HS-27A (cell line): ENCODE measurements around the gene LMBR1.
"Not testable (repeated sequence)": the region's sequence is repeated elsewhere in the genome, so short reads cannot be mapped to it uniquely, and the experiment has no call there.

Experiments used
- DNase-seq: peaks from one replicate; pipeline ENCODE4 v3.0.0-alpha.2; 2012; ENCODE audit warnings: low read depth, missing footprints

Gene LMBR1

DNA sequence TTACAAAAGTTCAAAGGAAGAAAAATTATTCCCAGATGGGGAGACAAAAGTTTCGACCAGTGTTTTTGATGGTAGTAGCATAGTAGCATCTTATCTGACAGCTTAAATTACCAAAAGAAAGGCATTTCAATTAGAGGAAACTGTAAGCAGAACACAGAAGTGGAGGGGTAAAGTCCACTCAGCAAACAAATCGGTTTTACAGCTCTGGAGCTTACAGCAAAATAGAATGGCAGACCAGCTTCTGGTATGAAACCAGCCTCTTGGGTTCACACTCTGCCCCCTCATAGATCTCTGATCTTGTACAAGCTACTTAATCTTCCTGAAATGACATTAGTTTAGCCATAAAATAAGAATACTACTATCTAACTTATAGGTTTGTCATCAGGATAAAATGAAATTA is 133.8 kb downstream of the LMBR1 start:
- DNase-seq, result no peak

DNA sequence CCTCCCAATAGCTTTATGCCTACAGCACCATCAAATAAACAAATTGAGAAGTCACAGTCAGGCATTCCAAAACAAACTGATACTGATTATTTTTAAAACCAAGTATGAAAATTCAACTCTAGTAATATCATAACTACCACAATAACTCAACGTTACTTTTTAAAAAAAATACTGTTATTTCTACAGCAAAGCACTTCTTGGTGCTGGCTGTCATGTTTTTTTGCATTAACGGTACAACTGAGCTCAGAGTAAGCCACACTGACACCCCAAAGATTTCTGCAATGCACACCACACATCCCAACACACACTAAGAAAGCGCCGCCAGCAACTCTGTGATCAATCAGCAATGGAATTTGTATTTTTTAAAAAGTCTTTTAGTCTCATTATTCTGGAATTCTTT is 138.8 kb downstream of the LMBR1 start:
- no peak for DNase-seq

DNA sequence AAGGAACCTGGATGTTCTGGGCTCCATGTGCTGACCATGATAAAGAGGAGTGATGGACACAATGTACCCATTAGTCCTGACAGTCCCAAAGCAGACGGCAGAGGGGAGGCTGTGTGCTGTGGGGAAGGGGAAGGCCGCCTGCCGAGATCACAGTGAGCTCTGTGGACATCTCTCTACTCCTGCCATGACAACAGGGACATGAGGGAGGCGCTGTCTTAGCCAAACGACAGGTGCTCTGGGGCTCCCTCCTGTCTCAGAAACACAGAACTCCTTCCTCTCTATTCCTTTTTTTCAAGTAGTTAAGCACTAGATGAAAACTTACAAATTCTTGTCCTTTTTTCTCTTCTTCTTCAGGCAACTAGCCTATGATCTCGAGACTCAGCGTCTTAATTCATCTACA is 139.4 kb downstream of the LMBR1 start:
- no peak for DNase-seq

DNA sequence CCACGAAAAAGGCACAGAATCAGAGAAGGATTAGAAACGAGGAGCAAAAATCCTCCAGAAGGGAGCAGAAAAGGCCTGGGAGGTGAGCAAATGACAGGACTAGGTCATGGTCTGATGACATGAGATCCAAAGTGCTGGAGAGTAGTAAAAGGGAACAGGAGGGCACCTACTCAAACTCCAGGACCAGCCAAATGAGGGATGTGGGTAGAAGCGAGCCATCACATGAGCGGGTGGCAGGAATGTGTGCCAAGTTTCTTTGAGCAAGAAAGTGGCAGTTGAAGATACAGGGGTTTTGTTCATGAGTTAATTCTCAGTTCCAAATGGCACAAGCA is 139.8 kb downstream of the LMBR1 start:
- no peak for DNase-seq

DNA sequence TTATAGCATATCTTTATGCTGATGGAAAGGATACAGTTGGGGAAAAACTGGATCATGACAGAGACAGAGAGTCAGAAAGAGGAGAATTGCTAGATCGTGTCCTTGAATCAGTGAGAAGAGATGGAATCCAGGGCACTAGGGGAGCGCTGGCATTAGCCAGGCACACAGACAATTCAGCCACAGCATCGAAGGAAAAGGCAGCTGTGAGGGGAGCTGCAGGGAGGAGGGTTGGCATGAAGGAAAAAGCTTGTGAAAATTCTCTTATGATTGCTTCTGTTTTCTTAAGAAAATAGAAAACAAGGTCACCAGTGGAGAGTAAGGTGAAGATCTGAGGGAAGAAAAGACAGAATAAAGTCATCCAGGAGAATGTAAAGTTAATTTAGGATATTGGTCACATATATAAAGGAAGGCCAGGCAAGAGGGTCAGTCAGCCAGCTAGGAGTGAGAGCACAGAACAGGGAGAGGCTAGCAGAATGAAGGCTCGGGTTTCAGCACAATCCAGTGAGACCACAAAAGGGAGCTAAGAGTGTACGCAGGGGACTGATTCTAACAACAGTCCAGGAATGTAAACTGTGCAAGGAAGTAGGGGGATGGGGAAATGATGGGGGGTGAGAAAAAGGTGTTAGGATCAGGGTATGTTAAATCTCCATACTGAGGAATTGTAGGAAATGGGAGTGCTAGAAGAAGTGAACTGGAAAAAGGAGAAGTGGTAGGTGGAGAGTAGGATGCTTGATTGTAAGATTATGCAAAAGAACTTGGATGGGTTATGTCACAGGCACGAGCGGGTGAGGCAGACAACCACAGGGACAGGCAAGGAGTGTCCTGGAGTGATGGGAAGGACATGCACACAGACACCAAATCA is 140.4 kb downstream of the LMBR1 start:
- DNase-seq, result no peak

DNA sequence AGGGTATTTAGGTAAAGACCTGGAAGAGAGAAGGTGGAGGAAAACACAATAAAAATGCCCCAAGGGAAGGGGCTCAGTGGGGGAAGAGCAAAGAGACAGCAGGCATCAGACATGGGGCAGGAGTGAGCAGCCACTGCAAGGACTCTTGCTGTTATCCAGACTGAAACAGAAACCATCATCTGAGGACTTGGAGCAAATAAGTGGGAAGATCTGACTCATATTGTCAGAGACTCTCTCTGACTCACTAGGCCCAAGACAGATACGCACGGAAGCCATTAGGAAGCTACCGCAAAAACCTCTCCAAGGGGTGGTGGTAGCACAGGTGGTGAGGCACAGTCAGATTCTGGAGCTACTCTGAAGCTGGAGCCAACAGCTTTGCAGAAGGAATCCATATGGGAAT is 141.7 kb downstream of the LMBR1 start:
- DNase-seq, result no peak

DNA sequence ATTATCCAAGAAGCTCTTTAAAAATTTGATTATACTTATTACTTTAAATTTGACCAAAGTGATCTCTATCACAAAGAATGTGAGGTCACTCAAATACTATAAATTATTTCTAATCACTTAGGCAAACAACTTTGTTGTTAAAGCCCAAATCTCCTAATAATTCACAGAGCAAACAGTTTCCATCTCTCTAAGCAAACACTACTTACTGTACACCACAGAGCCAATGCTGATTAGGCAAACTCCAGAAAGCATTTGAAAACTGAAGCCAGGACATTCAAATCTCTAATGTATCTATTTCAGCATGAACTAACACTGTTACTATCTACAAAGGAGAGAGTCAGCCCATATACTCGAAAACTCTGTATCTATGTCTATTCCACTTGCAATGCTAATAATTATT is 145.3 kb downstream of the LMBR1 start:
- DNase-seq, result no peak

DNA sequence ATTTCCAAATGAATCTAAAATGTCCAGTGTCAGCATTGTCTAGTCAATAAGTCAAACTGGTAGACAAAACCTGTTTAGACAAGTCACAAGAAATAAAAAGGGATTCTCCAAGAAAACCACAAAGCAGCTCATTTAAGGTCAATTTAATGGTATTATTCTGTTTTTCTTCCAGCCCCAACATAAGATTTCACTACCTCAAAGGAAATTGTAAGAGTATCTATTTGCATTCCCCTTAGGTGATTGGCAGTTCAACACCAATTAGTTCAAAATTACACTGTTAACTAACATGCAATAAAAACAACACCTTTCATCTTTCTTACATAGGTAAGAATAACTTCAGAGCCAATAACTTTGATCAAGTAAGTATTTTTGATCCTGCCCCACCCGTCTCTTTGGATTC is 146.1 kb downstream of the LMBR1 start:
- no peak for DNase-seq

DNA sequence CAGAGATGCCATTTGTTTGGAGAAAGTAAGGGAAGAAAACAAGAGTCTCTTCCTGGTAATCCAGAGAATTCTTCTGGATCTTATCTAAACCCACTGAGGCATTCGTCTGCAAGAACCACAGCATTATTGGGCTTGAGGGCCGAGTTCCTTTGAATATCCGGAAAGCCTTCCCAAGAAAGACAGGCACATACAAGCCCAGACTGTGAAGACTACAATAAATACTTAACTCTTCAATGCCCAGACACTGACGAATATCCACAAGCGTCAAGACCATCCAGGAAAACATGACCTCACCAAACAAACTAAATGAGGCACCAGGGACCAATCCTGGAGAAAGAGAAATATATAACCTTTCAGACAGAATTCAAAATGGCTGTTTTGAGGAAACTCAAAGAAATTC is 153.4 kb downstream of the LMBR1 start:
- no peak for DNase-seq

DNA sequence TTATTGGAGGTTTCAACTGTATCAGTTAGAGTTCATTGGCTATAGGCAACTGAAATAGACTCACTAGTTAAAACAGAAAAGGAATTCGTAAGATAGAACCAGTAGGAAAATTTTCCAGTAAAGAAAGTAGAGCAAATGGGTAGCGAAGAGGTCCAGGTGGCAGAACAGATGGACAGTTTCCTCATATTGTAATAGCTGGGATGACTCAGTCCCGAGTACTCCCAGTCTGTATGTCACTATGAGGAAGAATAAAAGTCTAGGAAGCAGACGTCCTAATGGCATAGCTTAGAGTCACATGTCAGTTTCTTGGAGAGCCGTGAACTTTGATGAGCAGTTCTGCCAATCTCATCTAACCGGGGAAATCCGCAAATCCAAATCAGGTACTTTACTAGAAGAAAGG is 157.1 kb downstream of the LMBR1 start:
- no peak for DNase-seq

DNA sequence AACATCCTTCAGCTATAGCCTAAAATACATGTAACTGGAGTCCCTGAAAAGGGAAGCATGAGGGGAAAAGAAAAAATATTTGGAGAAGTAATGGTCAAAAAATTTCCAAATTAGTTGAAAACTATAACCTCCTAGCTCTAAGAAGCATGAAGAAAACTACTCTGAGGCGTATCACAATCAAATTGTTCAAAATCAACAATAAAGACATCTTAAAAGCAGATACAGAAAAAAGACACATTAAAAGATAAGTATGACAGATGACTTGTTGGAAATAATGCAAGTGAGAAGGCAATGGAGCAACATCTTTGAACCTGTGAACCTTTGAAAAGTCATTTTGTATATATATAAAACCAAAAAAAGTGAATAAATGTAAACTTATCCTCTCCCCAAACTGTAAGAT is 159.3 kb downstream of the LMBR1 start:
- DNase-seq, result no peak

DNA sequence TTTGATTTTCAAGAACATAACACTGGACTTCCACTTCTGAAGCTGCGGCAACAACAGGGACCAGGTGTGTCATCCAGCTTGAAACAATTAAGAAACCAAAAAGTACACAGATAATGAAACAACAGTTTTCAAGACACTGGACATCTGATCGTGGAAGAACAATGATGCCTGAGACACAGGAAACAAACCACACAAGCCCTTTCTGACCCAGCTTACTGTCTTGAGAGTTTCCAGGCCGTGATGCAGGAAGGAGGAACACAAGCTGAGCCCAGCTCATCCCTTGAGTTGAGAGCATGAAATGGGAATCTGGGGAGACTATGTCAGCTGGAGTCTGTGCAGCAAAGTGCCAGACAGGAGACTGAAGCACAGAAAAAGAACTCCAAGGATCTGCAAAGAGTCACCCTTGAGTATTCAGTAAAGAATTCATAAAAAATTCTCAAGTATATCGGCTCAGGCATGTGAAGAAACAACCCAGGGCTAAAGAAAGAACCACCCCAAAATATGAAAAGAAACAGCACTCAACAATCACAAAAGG is 160.8 kb downstream of the LMBR1 start:
- DNase-seq, result no peak

DNA sequence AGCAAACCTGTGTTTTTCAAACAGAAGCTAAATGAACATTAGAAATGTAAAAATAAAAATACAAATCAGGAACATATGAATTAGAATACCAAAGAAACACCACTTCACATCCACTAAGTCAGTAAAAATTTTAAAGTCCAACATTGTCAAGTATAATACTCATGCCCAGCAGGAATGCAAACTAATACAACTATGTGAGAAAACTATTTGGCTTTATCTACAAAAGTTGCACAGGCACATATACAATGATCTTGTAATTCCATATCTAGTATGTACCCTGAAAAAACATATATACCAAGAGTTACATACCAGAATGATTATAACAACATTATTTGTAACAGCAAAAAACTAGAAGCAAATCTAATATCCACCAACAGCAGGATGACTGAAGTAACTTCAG is 161.3 kb downstream of the LMBR1 start:
- no peak for DNase-seq

DNA sequence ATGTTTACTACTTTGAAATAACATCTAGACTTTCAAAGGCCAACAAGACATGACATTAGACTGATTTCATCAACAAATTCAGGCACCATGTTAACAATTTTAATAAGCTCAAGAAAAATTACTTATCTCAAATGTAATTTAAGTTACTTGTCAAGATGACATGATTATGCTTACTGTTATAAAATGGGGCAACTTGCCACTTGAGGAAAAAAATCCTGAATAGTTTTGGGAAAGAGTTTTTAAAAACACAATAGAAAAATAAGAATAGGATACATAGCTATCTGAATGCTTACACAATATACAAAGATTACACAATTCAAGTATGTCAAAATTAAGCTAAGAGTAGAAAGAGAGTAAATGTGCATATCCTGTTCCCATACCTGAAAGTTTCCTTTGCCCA is 167.0 kb downstream of the LMBR1 start:
- no peak for DNase-seq

DNA sequence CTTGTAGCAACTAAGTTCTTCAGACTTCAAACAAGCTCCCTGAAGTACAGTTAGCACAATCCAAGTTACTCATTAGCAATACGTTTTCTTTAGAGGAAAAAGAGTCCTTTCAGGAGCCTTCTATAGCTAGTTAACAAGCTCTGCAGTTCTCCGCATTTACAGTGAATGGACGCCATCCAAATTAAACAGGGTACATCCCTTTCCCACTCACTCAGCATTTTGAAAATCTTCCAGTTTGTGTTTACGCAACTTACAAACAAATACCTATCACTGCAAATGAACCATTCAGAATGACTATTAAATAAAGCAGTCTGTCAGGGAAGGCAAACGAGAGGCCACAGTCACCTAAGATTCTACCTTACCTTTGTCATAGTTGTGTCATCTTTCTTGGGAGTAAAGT is 167.9 kb downstream of the LMBR1 start:
- DNase-seq, result no peak

DNA sequence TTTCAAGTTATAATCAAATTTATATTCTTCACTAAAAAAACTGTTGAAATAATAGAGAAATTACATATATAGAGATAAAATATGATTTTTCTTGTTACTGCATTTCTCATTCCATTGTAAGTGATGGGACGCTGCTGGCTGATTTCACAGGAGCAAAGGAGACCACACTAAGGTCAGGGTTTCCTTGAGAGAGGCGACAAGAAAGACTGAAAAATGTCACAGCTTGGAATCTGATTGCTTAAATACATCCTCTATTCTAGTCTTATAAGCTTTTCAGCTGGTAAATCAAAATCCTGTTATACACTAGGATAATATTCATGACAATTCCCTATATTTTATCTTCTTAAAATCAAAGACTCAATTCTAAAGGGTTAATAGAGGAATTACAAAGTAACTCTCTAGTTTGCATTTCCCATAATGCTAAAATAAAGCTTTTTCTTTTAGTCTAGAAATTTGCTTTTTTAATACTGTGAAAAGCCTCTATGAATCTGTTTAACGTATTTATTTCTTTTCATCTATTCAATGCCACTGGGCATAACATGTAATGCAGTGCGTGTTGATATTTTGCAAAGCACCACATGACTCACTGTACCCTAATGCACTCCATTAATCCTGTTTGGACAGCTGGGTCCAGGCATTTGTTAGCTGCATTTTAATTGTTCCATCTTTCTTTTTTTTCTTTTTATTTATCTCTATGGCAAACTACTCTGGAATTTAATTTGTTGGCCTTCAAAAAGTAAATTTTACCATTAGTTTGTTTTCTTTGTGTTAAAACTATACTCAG is 170.7 kb downstream of the LMBR1 start:
- no peak for DNase-seq

DNA sequence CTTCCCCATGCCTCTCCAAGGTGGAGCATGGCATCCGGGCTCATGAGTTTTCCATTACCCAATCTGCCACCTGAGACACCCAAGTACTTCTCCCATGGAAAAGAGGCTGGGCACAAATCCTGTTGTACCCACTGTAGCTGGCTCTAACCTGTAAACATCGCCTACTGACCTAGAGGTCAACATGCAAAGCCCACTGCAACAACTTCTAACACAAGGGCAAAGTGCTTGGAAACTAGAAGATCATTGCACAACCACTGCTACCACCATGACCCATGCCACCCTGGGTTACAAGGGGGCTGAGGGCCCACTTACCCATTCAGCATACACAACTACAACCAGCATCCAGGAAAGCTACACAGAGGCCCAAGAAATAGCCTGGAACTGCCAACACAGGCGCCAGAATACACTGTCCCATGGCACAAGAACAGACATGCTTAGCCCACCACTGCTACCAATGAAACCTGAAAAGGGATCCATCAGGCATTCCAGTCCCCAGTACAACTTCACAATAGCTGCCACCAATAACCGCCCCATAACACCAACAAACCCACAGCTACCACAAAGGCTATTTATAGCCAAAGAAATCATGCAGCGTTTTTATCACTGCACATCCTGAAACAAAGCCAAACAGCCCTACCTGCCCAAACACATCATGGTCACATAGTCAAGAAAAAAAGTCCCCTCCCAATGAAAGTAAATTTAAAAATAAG is 189.1 kb downstream of the LMBR1 start:
- no peak for DNase-seq

DNA sequence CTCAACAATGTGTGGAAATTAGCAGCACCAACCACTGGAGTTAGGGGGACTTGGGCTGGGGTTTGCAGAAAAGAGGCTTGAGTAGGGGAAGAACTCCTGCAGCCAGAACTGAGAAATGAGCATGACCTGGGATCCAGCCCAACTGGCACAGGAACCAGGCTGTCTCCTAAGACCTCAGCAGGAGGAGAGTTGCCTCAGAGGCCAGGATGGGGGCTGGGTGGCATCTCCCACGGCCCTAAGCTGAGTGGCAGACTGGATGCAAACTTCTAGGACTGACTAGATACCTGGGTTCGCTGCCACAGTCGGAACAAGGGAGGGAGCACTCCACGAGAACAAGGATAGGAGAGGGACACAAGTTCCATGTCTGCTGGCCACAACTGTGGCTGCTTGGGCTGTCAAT is 189.8 kb downstream of the LMBR1 start:
- DNase-seq, result no peak

DNA sequence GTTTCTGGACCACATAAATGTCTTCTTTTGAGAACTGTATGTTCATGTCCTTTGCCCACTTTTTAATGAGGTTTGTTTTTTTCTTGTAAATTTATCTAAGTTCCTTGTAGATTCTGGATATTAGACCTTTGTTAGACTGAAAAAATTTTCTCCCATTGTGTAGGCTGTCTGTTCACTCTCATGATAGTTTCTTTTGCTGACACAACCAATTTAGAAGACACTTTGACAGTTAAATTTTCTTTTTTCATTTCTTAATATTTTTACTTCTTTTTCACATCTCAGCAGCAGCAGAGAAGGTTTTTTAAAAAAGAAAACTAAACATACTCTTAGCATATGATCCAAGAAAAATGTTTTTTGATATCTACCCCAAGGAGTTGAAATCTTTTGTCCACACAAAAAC is 190.6 kb downstream of the LMBR1 start:
- no peak for DNase-seq

DNA sequence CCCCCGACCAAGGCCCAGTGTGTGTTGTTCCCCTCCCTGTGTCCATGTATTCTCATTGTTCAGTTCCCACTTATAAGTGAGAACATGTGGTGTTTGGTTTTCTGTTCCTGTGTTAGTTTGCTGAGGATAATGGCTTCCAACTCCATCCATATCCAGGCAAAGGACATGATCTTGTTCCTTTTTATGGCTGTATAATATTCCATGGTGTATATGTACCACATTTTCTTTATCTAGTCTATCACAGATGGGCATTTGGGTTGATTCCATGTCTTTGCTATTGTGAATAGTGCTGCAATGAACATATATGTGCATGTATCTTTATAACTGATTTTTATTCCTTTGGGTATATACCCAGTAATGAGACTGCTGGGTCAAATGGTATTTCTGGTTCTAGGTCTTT is 191.2 kb downstream of the LMBR1 start:
- not testable (repeated sequence) for DNase-seq

DNA sequence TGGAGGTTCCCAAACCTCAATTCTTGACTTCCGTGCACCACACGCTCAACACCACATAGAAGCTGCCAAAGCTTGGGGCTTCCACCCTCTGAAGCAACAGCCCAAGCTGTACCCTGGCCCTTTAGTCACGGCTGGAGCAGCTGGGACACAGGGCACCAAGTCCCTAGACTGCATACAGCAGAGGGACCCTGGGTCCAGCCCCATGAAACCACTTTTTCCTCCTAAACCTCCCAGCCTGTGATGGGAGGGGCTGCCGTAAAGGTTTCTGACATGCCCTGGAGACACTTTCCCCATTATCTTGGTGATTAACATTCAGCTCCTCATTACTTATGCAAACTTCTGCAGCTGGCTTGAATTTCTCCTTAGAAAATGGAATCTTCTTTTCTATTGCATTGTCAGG is 194.5 kb downstream of the LMBR1 start:
- not testable (repeated sequence) for DNase-seq

DNA sequence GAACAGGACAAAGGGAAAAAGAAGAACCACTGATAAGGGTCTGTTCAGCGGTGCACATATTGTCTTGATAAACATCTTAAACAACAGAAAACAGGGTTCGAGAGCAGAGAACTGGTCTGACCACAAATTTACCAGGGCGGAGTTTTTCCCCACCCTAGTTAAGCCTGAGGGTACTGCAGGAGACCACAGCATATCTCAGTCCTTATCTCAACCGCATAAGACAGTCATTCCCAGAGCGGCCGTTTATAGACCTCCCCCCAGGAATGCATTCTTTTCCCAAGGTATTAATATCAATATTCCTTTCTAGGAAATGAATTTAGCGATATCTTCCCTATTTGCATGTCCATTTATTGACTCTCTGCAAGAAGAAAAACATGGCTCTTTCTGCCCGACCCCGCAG is 195.7 kb downstream of the LMBR1 start:
- not testable (repeated sequence) for DNase-seq

DNA sequence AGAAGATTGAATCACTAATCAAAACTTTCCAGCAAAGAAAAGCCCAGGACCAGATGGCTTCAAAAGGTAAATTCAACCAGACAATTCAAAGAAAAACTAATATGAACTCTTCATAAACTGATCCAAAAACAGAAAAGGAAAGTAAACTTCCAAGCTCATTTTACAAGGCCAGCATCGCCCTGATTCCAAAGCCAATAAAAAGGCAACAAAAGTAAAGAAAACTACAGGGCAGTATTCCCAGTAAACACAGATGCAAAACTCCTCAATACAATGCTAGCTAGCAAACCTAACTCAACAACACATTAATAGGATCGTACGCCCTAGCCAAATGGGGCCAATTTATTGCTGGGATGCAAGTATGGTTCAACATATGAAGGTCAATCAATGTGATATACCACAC is 199.4 kb downstream of the LMBR1 start:
- no peak for DNase-seq
